ENCODE data around the gene EPO.
"Not testable (repeated sequence)": the region's sequence is repeated elsewhere in the genome, so short reads cannot be mapped to it uniquely, and the experiment has no call there.

The EPO gene

GRCh38 chr7:100759357-100760171, 39.3 kb downstream of the EPO start:
- H3K79me2 ChIP-seq, result no peaks in the 10 kb centered on the region
- no peaks in the 10 kb centered on the region for H3K27me3 ChIP-seq (ENCODE audit: control insufficient read depth, insufficient read depth, low read length)
- no peak overlapping the region for H2AFZ ChIP-seq
- no peaks in the 10 kb centered on the region for H3K36me3 ChIP-seq (ENCODE audit: control insufficient read depth, insufficient read depth, low read length)
- no peak overlapping the region for H3K4me3 ChIP-seq (ENCODE audit: low read depth, low read length)
- no peak overlapping the region for H3K27ac ChIP-seq
- H3K4me1 ChIP-seq, result no peaks in the 10 kb centered on the region
- no peak overlapping the region for H3K9ac ChIP-seq
- no peak overlapping the region for H3K4me2 ChIP-seq (ENCODE audit: low read length)
- H3K9me3 ChIP-seq (ENCODE audit: control insufficient read depth, low read length), result no peaks in the 10 kb centered on the region
- no peak for TF ChIP-seq CTCF (IDR thresholded peaks at IDR 0.05)

- H3K4me1 ChIP-seq; H3K9ac ChIP-seq; H3K4me2 ChIP-seq (ENCODE audit: low read length); H3K36me3 ChIP-seq (ENCODE audit: control insufficient read depth, insufficient read depth, low read length); H3K9me3 ChIP-seq (ENCODE audit: control insufficient read depth, low read length); H3K79me2 ChIP-seq; H2AFZ ChIP-seq; H3K4me3 ChIP-seq (ENCODE audit: low read depth, low read length); H3K27me3 ChIP-seq (ENCODE audit: control insufficient read depth, insufficient read depth, low read length); H3K27ac ChIP-seq: not testable (repeated sequence)
Measured at GRCh38 chr7:100762841-100763240, 42.6 kb downstream of the EPO start.

GRCh38 chr7:100763556-100764140, 43.4 kb downstream of the EPO start:
- no peak overlapping the region for H3K4me3 ChIP-seq (ENCODE audit: low read depth, low read length)
- no peaks in the 10 kb centered on the region for H3K9me3 ChIP-seq (ENCODE audit: control insufficient read depth, low read length)
- no peak overlapping the region for H3K9ac ChIP-seq
- TF ChIP-seq CTCF (IDR thresholded peaks at IDR 0.05), result no peak
- H3K4me1 ChIP-seq, result no peaks in the 10 kb centered on the region
- H3K79me2 ChIP-seq, result no peaks in the 10 kb centered on the region
- no peak overlapping the region for H2AFZ ChIP-seq
- no peaks in the 10 kb centered on the region for H3K27me3 ChIP-seq (ENCODE audit: control insufficient read depth, insufficient read depth, low read length)
- H3K27ac ChIP-seq, result no peak overlapping the region
- no peaks in the 10 kb centered on the region for H3K36me3 ChIP-seq (ENCODE audit: control insufficient read depth, insufficient read depth, low read length)
- H3K4me2 ChIP-seq (ENCODE audit: low read length), result no peak overlapping the region

GRCh38 chr7:100764841-100765240, 44.6 kb downstream of the EPO start:
- Histone ChIP-seq H3K9me3 (ENCODE audit: control insufficient read depth, low read length) (no peaks in the 10 kb centered on the region), H3K4me3 (ENCODE audit: low read depth, low read length) (no peak overlapping the region), H3K27me3 (ENCODE audit: control insufficient read depth, insufficient read depth, low read length) (no peaks in the 10 kb centered on the region), H2AFZ (no peak overlapping the region), H3K36me3 (ENCODE audit: control insufficient read depth, insufficient read depth, low read length) (no peaks in the 10 kb centered on the region), H3K4me2 (ENCODE audit: low read length) (no peak overlapping the region), H3K9ac (no peak overlapping the region), H3K27ac (no peak overlapping the region), H3K4me1 (no peaks in the 10 kb centered on the region), H3K79me2 (no peaks in the 10 kb centered on the region)
- TF ChIP-seq CTCF (IDR thresholded peaks at IDR 0.05), result no peak

- Histone ChIP-seq H3K79me2 (no peaks in the 10 kb centered on the region), H3K9me3 (ENCODE audit: control insufficient read depth, low read length) (no peaks in the 10 kb centered on the region), H3K36me3 (ENCODE audit: control insufficient read depth, insufficient read depth, low read length) (no peaks in the 10 kb centered on the region), H3K9ac (no peak overlapping the region), H3K4me2 (ENCODE audit: low read length) (no peak overlapping the region), H3K4me3 (ENCODE audit: low read depth, low read length) (no peak overlapping the region), H2AFZ (no peak overlapping the region), H3K4me1 (no peaks in the 10 kb centered on the region), H3K27me3 (ENCODE audit: control insufficient read depth, insufficient read depth, low read length) (no peaks in the 10 kb centered on the region), H3K27ac (no peak overlapping the region)
- TF ChIP-seq CTCF (IDR thresholded peaks at IDR 0.05), result no peak
Measured at GRCh38 chr7:100765250-100765649, 45.0 kb downstream of the EPO start.

Data from parathyroid adenoma (tissue), 2 donors.